SK-N-MC (cell line): Measurements from ENCODE around the gene CRISPLD2.

ENCODE experiments used
- EZH2 ChIP-seq: fragments of 200-600 bp; sonication (generic); IDR thresholded peaks from one replicate; pipeline ENCODE4 v1.6.1; 2017; ENCODE audit warnings: antibody characterized with exemption
- POLR2AphosphoS5 ChIP-seq: IDR thresholded peaks from 2 replicates; pipeline ENCODE4 v1.6.1; 2012; ENCODE audit warnings: mild to moderate bottlenecking, low read depth, low read length, borderline replicate concordance

DNA sequence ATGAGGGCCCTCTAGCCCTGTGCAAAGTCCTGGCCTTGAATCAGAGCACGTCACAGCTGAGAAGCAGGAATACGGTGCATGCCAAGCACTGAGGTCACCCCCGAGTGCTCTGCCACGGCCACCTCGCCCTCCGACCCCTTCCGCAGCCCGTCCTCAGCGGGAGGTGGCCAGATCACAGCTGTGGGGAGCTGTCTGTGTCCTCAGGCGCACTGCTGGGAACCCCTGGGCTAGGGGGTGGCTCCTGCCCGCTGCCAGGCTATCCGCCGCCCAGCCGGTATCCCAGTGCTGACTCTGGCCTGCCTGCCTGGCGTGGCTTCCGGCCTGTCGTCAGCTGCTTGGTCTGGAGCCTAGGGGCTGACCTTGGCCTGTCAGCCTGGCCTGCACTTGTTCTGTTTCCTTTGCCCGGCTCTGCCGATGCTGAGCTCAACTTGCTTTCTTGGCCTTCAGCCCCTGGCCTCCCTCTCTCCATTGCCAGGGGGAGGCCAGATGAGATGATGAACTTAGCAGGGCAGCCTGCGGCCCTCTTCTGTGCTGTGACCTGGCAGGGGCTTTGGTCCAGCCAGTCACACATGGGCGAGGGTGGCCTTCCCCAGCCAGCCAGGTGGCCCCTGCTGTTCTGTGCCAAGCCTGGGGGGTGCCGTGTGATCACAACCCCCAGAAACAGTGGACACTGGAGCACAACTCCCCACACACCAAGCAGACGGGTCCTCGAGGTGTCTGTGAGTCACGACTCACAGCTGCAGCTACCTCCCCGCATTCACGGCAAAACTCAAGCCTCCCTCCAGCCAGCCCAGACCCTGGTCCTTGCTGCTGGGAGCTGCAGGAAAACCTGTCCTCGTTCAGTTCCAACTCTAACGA lies 114.2 kb downstream of the CRISPLD2 start:
- TF ChIP-seq EZH2 (no peak), POLR2AphosphoS5 (no peak)
